Stimulated activated CD4-positive, alpha-beta T cell treated with anti-CD3 and anti-CD28 coated beads, Interleukin-2, amount 100 ng/mL, for 24 hours (primary cell): ENCODE data around the gene HIVEP3.

ENCODE experiments used
- DNase-seq, 2 donors: peaks; one replicate each; pipeline ENCODE4 v3.0.0-alpha.2; 2020

Gene HIVEP3

DNA sequence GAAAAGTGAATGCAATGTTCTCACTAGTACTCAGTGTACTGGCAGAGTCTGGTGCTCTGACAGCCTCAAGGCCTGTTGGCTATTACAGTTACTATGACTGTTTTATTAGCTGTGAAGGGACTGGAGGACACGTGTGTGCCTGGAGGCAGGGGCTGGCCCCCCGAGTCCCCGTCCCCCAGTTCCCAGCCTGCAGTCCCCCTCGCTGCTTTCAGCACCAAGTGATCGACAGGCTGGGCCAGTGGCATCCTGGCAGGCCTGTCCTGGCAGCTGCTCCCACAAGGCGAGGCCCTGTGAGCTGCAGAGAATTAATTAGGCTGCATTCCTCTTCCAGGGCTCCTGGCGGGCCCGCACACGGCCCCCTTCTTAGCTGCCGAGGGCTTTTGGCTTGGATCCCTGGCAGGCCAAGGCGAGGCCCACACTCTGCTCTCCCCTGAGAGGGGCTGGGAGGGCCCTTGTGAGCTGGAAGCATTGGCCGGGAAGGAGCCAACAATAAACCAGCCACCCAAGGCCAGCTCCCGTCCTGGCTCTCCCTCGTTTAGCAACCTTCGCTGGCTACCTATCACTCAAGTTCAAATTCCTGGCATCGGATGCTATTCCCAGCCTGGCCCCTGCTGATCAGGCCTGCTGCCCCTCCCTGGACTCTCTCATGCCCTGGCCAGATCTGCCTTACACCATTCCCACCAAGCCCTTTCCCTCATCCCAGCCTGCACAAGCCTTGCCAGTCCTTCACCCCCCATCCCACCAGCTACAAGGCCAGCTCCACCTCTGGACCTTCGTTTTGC lies 444.0 kb downstream of the HIVEP3 start:
- DNase-seq: no peak

DNA sequence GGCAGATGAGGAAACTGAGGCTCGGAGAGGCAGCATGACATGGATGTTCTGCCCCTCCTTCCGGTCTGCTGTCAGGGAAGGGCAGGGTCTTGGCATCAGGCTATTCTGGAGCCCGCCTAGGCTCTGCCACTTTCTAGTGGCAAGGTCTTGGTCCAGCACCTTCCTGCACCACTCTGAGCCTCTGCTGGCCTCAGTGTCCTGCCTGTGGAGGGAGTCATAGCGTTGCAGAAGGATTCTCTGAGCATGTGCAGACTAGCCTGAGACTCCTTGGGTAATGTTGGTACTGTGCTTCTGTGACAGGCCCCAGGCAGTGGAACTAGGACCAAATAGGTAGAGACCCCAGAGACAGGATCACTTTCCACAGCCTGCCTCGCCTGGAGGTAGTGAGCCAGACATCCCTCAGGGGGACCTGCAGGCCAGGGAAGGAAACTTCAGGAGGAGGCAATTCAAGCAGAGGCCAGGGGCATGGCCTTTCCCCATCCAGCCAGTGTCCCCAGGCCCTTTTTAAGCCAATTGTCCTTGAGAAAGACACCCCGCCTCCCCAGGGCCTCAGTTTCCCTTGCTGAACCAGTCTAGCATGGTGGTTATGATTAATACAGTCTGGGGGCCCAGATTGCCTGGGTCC lies 444.9 kb downstream of the HIVEP3 start:
- no peak for DNase-seq

DNA sequence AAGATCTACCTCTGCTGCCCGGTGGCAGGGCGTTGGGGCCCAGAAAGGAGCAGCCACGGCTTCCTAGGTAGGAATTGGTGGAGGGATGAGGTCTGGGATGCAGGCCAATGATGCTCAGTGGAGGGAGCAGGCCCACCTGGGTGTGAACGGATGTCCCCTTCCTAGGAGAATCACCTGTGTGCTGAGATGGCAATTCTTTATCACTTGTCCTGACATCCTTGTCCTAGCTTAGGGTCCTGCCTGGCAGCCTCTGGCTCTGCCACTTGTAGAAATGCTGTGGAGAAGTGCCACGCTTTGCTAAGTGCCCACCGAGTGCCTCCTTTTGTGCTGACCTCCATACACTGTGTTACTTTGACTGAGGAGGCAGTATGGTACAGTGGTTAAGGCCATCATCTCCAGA lies 447.1 kb downstream of the HIVEP3 start:
- no peak for DNase-seq

DNA sequence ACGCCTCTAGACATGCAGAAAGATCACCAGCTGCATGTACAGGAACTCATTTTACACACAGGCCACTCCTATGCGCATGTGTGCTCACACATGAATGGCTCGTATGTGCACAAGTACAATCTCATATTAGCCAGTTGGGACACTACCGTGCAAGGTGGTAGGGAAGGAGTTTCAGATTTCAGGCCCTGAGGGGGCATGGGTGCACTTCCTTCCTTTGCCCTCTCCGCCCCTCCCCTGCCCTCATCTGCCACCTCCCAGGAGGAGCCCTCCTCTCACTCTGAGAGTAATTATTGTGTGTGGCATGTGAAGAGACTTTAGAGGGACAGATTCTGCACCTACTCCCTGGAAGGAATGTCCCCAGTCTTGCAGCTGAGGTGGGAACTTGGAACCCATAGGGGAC lies 449.0 kb downstream of the HIVEP3 start:
- no peak for DNase-seq

DNA sequence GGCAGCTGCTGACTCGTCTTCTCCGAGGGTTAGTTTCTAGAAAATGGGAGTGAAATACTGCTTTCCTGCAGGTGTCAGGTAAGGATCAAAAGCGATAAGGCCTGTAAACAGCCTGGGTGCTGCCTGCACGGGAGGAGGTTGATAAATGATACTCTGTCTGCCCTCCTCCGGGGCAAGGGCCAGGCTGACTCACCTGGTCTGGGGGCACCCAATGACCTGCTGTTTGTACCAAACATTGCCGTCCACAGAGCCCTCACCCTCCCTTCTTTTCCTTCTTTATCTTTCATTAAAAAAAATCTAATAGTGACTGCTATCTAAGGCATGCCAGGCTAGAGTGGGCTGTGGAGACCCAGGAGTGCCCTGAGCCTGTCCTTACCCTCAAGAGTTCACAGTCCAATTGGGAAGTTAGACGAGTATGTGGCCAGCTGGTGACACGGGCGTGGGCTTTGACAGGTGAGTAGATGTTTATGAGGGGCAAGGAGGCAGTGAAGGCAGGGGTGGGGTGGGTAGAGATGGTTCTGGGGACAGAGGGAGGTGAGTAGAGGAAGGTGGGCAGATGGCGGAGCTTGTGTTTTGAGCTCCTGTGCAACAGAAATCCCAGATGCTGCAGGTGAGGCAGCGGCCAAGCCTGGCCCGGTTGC lies 450.5 kb downstream of the HIVEP3 start:
- DNase-seq: no peak

DNA sequence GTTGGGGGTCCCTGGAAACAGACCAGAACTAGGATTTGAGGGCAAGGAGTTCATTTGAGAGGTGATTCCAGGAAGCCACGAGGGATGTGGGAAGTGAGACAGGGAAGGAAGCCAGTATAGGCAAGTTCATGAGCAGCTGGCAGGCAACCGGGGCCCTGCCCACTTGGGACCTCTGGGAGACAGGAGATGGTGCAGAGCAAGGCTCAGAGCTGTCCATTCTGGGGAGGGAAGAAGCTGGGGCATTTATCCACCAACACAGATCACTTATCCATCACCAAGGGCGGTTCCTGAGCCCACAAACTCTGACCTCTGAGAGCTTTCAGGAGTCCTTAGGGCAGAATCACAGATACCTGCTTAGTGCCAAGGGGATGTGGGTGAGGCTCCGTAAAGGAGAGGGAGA lies 451.0 kb downstream of the HIVEP3 start:
- DNase-seq: no peak

DNA sequence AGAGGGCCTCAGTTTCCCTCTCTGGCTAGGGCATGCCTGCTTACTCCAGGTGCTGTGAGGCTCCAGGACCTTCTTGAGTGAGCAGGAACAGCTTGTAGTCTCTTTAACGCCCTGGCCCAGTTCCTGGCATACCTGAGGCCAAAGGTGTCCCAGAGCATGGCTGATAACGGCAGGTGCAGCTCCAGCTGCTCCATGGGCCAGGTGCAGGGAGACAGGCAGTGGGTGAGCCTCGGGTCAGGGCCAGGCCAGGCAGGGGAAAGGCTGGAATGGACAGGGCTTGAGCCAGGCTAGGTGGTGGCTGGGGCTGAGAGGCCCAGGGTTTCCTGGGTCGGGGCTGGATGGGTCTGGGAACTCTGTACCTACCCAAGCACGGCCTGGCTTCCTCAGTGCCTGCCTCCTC lies 452.6 kb downstream of the HIVEP3 start:
- DNase-seq: no peak

DNA sequence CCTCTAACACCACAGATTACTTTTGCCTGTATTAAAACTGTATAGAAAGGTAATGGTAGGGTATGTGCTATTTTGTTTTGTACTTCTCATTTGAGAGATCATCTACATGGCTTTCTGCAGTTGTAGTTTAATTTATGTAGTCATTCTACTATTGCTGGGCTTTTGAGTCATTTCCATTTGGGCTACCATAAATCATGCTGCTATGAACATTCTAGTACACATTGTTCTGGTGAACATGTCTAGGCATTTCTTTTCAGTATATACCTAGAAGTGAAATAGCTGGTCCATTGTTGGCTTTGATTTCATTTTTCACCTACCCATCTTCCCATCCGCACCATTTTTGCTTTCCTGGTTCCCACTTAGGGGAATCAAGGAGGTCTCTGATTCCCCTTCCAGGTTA lies 453.0 kb downstream of the HIVEP3 start:
- DNase-seq: no peak

DNA sequence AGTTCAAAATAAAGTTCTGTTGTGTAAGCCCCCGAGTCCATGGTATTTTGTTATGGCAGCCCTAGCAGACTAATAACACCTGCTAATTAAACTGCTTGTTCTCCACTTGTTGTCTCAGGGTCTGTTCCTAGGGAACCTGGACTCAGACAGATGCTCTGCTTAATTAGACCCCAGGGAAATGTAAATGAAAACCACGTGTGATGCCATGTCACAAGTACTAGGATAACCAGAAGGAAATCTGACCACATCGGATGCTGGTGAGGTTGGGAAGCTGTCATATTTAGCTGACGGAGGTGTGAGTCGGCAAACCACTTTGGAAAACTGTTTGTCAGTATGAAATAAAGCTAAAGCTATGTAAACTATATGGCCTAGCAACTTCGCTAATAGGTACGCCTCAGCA lies 453.8 kb downstream of the HIVEP3 start:
- DNase-seq: no peak

DNA sequence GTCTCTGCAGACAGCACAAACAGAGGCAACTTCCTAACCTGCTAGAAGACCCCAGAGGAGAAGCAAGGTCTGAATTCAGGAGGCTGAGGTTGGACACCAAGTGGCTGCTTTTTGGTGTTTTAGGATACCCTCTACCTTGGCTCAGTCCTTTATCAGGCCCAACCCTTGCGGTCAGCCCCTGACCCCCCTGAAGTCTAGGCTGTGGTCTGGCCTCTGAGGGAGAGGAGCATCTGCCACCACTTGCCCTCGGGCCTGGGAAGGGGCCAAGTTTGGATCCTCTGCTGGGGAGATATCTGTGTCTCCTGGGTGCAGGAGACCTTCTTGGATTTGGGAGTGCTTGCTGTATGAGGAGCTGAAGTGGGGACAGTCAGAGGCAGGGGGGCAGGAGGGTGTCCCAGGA lies 455.2 kb downstream of the HIVEP3 start:
- DNase-seq: no peak

DNA sequence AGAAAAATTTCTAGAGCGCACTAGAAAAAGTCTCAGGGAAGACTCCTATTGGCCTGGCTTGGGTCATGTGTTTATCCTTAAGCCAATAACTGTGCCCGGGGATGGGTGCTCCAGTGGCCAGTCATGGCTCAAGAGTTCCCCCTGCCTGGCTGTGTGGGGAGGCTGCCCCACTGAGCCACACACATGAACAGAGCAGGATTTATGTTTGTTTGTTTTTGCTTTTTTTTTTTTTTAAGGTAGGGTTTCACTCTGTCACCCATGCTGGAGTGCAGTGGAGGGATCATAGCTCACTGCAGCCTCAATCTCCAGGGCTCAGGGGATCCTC lies 456.1 kb downstream of the HIVEP3 start:
- no peak for DNase-seq

DNA sequence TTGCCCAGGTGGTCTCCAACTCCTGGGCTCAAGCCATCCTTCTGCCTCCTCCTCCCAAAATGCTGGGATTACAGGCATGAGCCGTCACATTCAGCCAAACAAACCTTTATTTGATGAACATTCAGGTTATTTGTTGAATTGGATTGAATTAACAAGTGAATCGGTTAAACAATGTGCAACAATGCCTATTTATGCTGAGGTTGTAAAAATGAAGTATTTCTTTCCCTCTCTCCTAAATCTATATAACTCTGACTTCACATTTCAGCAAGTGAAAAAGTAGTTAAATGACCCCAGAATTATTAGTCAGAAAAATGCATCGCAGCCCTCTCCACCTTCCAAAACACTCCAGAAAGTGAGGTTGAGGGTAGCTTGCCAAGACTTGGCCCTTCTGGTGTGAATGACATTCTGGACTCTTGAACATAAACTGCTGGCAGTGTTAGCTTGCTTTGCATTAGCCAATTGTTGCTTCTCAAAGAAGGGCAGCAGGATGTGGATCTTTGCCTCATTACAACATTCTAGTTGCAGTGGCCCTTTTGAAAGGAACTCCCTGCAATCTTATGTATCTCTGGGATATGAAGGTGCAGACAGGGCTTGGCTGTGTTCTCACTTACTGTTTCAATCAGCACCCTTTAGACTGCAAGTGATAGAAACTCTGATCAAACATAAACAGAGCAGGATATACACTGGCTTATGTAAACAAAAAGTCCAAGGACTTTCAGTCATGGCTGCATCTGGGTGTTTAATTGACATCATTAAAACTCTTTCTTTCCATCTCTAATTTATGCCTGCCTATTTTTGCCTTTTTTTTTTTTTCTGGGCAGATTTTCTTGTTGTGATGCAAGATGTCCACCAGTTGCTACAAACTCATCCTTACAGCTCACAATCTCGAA lies 456.7 kb downstream of the HIVEP3 start:
- DNase-seq: no peak

DNA sequence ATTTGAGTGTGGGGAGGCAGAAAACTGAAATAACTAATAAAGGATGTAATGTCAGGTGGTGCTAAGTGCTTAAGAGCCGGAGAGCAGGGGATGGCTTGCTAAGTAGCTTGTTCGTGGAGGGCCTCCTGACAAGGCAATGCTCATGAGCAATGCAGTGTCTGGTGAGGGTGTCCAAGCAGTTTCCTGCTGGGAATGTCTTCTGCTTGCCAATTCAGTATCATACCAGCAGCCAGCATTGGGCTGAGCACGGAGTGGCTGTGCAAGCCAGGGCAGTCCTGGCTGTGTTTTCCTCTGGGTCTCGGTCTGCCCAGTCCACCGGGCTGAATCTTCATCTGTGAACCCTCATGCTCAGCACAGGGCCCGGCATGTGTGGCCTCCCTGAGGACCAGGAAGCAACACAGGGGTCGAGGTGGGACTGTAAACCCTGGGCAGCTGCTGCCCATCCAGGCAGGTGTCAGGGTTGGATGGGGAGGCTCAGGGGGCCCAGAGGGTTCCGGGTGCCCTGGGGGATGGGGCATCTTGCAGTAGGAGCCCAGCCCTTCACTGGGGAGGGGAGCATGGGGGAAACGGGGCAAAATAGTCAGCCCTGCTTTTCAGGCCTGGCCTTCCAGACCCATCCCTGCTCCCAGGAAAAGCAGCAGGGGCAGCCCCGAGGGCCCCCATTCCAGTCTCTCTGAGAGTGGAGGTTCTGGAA lies 461.7 kb downstream of the HIVEP3 start:
- DNase-seq: no peak
